Panc1 (cell line): ENCODE results near the gene SPRED2. TPM values are rescaled to one million over a fixed set of nuclear protein-coding genes. Genes with fewer than 3 reads are reported as not detected.
A peak's percentile ranks its signal among the peaks of the same experiment; 100 is the strongest.

Experiments
- ATAC-seq: fragments of 200-7000 bp; cut with Tn5 transposase; 2 replicates; pipeline ENCODE4 v1.9.1; 2020; ENCODE audit warnings: mild to moderate bottlenecking, moderate library complexity
- BruUV-seq: library from RNA; stranded (reverse); fragments of 400-500 nt; replicated peaks from 2 replicates; lab custom pipeline; 2021; lab: Mats Ljungman, UMichigan
- CTCF ChIA-PET: fragments of 300-600 bp; sonication (Branson Sonifier 250); formaldehyde crosslinking; loops from one replicate; lab custom pipeline; 2022; ENCODE audit warnings: antibody characterized with exemption; lab: Charles Lee
- POLR2A ChIA-PET: fragments of 300-600 bp; sonication (Branson Sonifier 250); formaldehyde crosslinking; loops from one replicate; lab custom pipeline; 2022; ENCODE audit warnings: antibody characterized with exemption; lab: Charles Lee
- DNase-seq: peaks from one replicate; pipeline ENCODE4 v3.0.0-alpha.2; 2010; ENCODE audit warnings: low read depth, low spot score
- H3K27ac ChIP-seq: 2 replicates; pipeline ENCODE4 v1.5.1; 2011; ENCODE audit warnings: mild to moderate bottlenecking, low read length, inconsistent platforms
- H3K27me3 ChIP-seq: fragments of 200-500 bp; sonication (Bioruptor generic); 2 replicates; pipeline ENCODE4 v1.6.0; 2014; ENCODE audit warnings: low read length, inconsistent platforms; ENCODE audit not compliant: control insufficient read depth, insufficient read depth
- H3K36me3 ChIP-seq: fragments of 200-500 bp; sonication (Bioruptor generic); 2 replicates; pipeline ENCODE4 v1.5.1; 2014; ENCODE audit warnings: inconsistent platforms, mild to moderate bottlenecking, low read length, moderate library complexity; ENCODE audit not compliant: control insufficient read depth, insufficient read depth
- H3K4me1 ChIP-seq: 2 replicates; pipeline ENCODE4 v1.5.1; 2011; ENCODE audit warnings: inconsistent platforms, mild to moderate bottlenecking, low read length, moderate library complexity; ENCODE audit not compliant: control insufficient read depth, insufficient read depth
- H3K4me3 ChIP-seq, 2 experiments: 2 replicates each; pipeline ENCODE4 v1.5.1; 2011 to 2012; ENCODE audit warnings: low read depth in 2 of 2, low read length in 2 of 2, mild to moderate bottlenecking in 2 of 2, inconsistent platforms in 1 of 2, moderate library complexity in 1 of 2
- H3K9me3 ChIP-seq: fragments of 200-500 bp; sonication (Bioruptor generic); 2 replicates; pipeline ENCODE4 v1.5.1; 2014; ENCODE audit warnings: low read depth, mild to moderate bottlenecking, inconsistent platforms, low read length, moderate library complexity; ENCODE audit not compliant: control insufficient read depth, insufficient read depth
- POLR2AphosphoS5 ChIP-seq: IDR thresholded peaks from 2 replicates; pipeline ENCODE4 v1.6.1; 2012; ENCODE audit warnings: mild to moderate bottlenecking, low read depth, low read length, moderate library complexity
- SIN3A ChIP-seq: IDR thresholded peaks from 2 replicates; pipeline ENCODE4 v1.6.1; 2012; ENCODE audit warnings: low read depth, mild to moderate bottlenecking, low read length, moderate library complexity, borderline replicate concordance; ENCODE audit not compliant: insufficient read depth
- TCF7L2 ChIP-seq: IDR thresholded peaks from 2 replicates; pipeline ENCODE4 v1.6.1; 2011; ENCODE audit warnings: mild to moderate bottlenecking, low read depth, low read length, inconsistent platforms
- in situ Hi-C: cut with HindIII; loops from 2 replicates; pipeline ENCODE4 v1.10.0; 2016; ENCODE audit warnings: low sequenced_read_pairs, low pct_unique_long_range_greater_than_20kb
- intact Hi-C: fragments of 100-400 bp; cut with micrococcal nuclease; formaldehyde crosslinking; loops from one replicate; pipeline ENCODE4 v1.10.0; 2022; ENCODE audit not compliant: unreplicated experiment
- total RNA-seq: library from RNA; stranded (reverse); gene quantifications from one replicate; pipeline ENCODE4 v1.2.1, GENCODE V29; 2021; ENCODE audit not compliant: unreplicated experiment
- TF ChIP-seq, protein P1 (sequence below), 2 experiments: IDR thresholded peaks; 2 replicates each; pipeline ENCODE4 v1.6.1; 2011 to 2012; ENCODE audit warnings: low read depth in 2 of 2, control low read depth in 1 of 2, low read length in 1 of 2, mild to moderate bottlenecking in 1 of 2, moderate library complexity in 1 of 2; ENCODE audit not compliant: insufficient read depth in 1 of 2
- TF ChIP-seq, protein P2 (sequence below): fragments of 450-650 bp; IDR thresholded peaks from 2 replicates; pipeline ENCODE4 v1.5.1; 2017; ENCODE audit warnings: mild to moderate bottlenecking

The SPRED2 gene
- total RNA-seq, 1 experiment from 2014 or later = 60.1 TPM

DNA sequence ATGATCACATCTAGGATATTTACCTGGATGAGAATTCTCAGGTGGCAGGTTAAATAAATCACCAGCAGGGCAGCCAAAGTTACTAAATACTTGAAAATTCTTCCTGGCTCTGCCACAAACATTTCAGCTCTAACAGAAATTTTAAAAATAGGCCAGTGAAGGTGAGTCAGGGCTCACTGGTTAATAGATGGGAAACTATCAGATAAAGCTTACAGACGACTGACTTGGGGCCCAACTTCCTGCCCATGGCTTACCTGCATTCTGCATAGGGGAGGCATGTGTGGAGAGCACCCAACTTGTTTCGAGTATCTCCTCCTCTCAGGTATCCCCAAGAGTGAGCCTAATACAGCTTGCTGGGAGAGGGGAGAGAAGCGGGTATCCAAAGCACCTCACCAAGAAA is 57.8 kb downstream of the SPRED2 start:
- Histone ChIP-seq H3K4me1 (peaks cover 81% of the 10 kb centered on the region), H3K4me3 (no peak overlapping the region), H3K27ac (peak overlapping the region; percentile 60), H3K27me3 (no peaks in the 10 kb centered on the region), H3K9me3 (no peaks in the 10 kb centered on the region), H3K36me3 (no peaks in the 10 kb centered on the region)
- no peak for DNase-seq
- ATAC-seq = no peak
- BruUV-seq = no TSS peak
- in situ Hi-C loops (no loop called here), intact Hi-C loops (no loop called here)
- ChIA-PET POLR2A (interaction anchor here (0.6 kb wide), 2 partner anchors 30 to 41 kb away, joined by 3 to 9 read pairs; no protein-coding TSS in a partner anchor), CTCF (no interaction called here)
- TF ChIP-seq TCF7L2 = no peak
- TF ChIP-seq SIN3A = no peak
- TF ChIP-seq, protein P1, sequence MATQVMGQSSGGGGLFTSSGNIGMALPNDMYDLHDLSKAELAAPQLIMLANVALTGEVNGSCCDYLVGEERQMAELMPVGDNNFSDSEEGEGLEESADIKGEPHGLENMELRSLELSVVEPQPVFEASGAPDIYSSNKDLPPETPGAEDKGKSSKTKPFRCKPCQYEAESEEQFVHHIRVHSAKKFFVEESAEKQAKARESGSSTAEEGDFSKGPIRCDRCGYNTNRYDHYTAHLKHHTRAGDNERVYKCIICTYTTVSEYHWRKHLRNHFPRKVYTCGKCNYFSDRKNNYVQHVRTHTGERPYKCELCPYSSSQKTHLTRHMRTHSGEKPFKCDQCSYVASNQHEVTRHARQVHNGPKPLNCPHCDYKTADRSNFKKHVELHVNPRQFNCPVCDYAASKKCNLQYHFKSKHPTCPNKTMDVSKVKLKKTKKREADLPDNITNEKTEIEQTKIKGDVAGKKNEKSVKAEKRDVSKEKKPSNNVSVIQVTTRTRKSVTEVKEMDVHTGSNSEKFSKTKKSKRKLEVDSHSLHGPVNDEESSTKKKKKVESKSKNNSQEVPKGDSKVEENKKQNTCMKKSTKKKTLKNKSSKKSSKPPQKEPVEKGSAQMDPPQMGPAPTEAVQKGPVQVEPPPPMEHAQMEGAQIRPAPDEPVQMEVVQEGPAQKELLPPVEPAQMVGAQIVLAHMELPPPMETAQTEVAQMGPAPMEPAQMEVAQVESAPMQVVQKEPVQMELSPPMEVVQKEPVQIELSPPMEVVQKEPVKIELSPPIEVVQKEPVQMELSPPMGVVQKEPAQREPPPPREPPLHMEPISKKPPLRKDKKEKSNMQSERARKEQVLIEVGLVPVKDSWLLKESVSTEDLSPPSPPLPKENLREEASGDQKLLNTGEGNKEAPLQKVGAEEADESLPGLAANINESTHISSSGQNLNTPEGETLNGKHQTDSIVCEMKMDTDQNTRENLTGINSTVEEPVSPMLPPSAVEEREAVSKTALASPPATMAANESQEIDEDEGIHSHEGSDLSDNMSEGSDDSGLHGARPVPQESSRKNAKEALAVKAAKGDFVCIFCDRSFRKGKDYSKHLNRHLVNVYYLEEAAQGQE (IDR thresholded peaks at IDR 0.05; ENCODE audit: insufficient read depth in 1 of 2, low read depth in 2 of 2, low read length in 1 of 2) = no peak

DNA sequence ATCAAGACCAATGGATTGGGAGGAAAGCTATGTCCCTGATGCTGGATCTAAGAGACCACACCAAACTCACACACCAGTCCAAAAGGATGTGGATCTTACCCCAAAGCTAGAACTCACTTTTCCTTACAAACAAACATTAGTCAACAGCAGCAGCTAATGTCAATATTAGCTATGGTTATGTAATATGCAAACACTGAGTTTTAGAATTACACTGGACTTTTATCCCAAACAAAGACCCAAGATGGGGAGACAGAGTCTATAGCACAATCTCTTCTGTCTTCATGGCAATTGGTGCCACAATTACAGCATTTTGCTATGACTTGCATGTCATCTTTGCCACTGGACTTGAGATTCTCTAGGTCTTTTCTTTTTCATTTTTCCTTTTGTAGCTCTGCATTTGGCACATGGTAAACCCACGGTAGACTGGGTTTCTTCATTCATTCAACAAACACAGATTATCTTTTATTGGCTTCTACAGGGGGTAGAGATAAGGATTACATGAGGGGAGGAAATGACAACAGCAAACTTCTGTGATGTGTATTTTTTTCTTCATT is 59.0 kb downstream of the SPRED2 start:
- no peaks in the 10 kb centered on the region for H3K36me3 ChIP-seq
- in situ Hi-C loops (no loop called here), intact Hi-C loops (no loop called here)
- H3K27ac ChIP-seq = peak overlapping the region; percentile 60
- no TSS peak for BruUV-seq
- peaks cover 81% of the 10 kb centered on the region for H3K4me1 ChIP-seq
- no peak overlapping the region for H3K4me3 ChIP-seq
- POLR2A ChIA-PET = no interaction called here
- H3K9me3 ChIP-seq = no peaks in the 10 kb centered on the region
- DNase-seq = no peak
- ATAC-seq = no peak
- TF ChIP-seq, protein P2, sequence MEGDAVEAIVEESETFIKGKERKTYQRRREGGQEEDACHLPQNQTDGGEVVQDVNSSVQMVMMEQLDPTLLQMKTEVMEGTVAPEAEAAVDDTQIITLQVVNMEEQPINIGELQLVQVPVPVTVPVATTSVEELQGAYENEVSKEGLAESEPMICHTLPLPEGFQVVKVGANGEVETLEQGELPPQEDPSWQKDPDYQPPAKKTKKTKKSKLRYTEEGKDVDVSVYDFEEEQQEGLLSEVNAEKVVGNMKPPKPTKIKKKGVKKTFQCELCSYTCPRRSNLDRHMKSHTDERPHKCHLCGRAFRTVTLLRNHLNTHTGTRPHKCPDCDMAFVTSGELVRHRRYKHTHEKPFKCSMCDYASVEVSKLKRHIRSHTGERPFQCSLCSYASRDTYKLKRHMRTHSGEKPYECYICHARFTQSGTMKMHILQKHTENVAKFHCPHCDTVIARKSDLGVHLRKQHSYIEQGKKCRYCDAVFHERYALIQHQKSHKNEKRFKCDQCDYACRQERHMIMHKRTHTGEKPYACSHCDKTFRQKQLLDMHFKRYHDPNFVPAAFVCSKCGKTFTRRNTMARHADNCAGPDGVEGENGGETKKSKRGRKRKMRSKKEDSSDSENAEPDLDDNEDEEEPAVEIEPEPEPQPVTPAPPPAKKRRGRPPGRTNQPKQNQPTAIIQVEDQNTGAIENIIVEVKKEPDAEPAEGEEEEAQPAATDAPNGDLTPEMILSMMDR = no peak
- TF ChIP-seq, protein P1 (IDR thresholded peaks at IDR 0.05; ENCODE audit: insufficient read depth in 1 of 2, low read depth in 2 of 2, low read length in 1 of 2) = no peak
- TF ChIP-seq TCF7L2 = no peak
- no peak for TF ChIP-seq SIN3A
- TF ChIP-seq POLR2AphosphoS5 = no peak
- CTCF ChIA-PET = no interaction called here
- H3K27me3 ChIP-seq = no peaks in the 10 kb centered on the region
